ENCODE measurements around the gene DPP8. TPM values are rescaled to one million over a fixed set of nuclear protein-coding genes. Genes with fewer than 3 reads are reported as not detected.

DPP8 gene
- 10 to 100 TPM in 3 of 6 experiments, 1 to 10 TPM in 3; 7.6 to 12.3 (median 10.3) TPM for total RNA-seq
- long read RNA-seq, partial matches to known transcripts, result 0 of 4 reads
- long read RNA-seq, other reads (novel, unspliced or antisense), result 4 of 4 reads

- no peaks in the 10 kb centered on the region for H3K27me3 ChIP-seq
- peak; percentile 94 to 95 (median 94) for DNase-seq
- H3K36me3 ChIP-seq, result no peaks in the 10 kb centered on the region
- peaks cover 0 to 14% (median 6%) of the 10 kb centered on the region in 4 donors for H3K4me1 ChIP-seq
- TF ChIP-seq, protein P1, sequence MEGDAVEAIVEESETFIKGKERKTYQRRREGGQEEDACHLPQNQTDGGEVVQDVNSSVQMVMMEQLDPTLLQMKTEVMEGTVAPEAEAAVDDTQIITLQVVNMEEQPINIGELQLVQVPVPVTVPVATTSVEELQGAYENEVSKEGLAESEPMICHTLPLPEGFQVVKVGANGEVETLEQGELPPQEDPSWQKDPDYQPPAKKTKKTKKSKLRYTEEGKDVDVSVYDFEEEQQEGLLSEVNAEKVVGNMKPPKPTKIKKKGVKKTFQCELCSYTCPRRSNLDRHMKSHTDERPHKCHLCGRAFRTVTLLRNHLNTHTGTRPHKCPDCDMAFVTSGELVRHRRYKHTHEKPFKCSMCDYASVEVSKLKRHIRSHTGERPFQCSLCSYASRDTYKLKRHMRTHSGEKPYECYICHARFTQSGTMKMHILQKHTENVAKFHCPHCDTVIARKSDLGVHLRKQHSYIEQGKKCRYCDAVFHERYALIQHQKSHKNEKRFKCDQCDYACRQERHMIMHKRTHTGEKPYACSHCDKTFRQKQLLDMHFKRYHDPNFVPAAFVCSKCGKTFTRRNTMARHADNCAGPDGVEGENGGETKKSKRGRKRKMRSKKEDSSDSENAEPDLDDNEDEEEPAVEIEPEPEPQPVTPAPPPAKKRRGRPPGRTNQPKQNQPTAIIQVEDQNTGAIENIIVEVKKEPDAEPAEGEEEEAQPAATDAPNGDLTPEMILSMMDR (IDR thresholded peaks at IDR 0.05), result peak; percentile 81 to 97 (median 96)
- peak; percentile 71 for TF ChIP-seq POLR2A (IDR thresholded peaks at IDR 0.05)
- H3K9me3 ChIP-seq, result no peaks in the 10 kb centered on the region
- intact Hi-C loops (cut with DNase I), result no loop called here
- ATAC-seq, result peak; percentile 99
- 0% methylated on average over 46 of the region's 75 CpGs for WGBS (ENCODE audit: insufficient coverage, low coverage, low lambda C conversion rate, missing lambda C conversion rate)
- H3K4me3 ChIP-seq, result peak within 1 kb of the TSS; percentile 99 to 100 (median 100)
- peak within 1 kb of the TSS; percentile 59 to 97 (median 90) for H3K27ac ChIP-seq
These were observed at the start of gene DPP8 for GRCh38 chr15:65516997-65517865. TSS of gene DPP8 (minus strand) at chr15:65517689. CDS start at chr15:65512553, 5,136 bp downstream.

GRCh38 chr15:65561934-65562333 lies 44.4 kb upstream of the DPP8 start:
- 95% methylated on average over 6 of the region's 6 CpGs for WGBS (ENCODE audit: insufficient coverage, low coverage, low lambda C conversion rate, missing lambda C conversion rate)
- TF ChIP-seq, protein P1 (IDR thresholded peaks at IDR 0.05), result no peak
- no peak for TF ChIP-seq POLR2A (IDR thresholded peaks at IDR 0.05)
- H3K9me3 ChIP-seq, result no peaks in the 10 kb centered on the region
- H3K27me3 ChIP-seq, result no peaks in the 10 kb centered on the region
- peaks cover 0 to 37% (median 12%) of the 10 kb centered on the region in 4 donors for H3K36me3 ChIP-seq
- DNase-seq, result no peak
- H3K27ac ChIP-seq, result no peak overlapping the region
- no peak overlapping the region for H3K4me3 ChIP-seq
- ATAC-seq, result no peak
- H3K4me1 ChIP-seq, result no peaks in the 10 kb centered on the region
- intact Hi-C loops (cut with DNase I), result no loop called here

DNA sequence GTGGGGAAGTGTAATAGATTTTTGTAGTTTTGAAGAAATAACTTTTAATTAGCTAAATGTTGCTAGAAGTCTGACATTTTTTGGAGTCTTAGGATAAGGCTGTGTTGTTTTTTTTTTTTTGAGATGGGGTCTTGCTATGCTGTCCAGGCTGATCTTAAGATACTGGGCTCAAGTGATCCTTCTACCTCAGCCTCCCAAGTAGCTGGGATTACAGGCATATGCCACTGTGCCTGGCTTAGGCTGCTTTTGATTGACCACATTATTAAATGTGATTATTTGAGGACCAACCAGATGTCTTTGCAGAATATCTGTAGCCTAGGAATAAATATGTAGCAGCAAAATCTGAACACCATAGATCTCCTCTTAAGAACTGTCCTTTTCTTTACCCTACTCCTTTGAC lies 42.5 kb upstream of the DPP8 start:
- Histone ChIP-seq H3K4me1 (no peaks in the 10 kb centered on the region), H3K4me3 (no peak overlapping the region), H3K9me3 (no peaks in the 10 kb centered on the region), H3K36me3 (peaks cover 0 to 43% (median 12%) of the 10 kb centered on the region in 4 donors), H3K27me3 (no peaks in the 10 kb centered on the region), H3K27ac (no peak overlapping the region)
- TF ChIP-seq POLR2A (IDR thresholded peaks at IDR 0.05), result no peak
- TF ChIP-seq, protein P1 (IDR thresholded peaks at IDR 0.05), result no peak
- DNase-seq (no peak), ATAC-seq (no peak)
- intact Hi-C loops (cut with DNase I), result no loop called here

GRCh38 chr15:65558997-65559760 lies 41.7 kb upstream of the DPP8 start:
- H3K4me1 ChIP-seq, result no peaks in the 10 kb centered on the region
- H3K27ac ChIP-seq, result no peak overlapping the region
- H3K27me3 ChIP-seq, result no peaks in the 10 kb centered on the region
- no peak for TF ChIP-seq POLR2A (IDR thresholded peaks at IDR 0.05)
- TF ChIP-seq, protein P1 (IDR thresholded peaks at IDR 0.05), result no peak
- H3K36me3 ChIP-seq, result peaks cover 0 to 39% (median 12%) of the 10 kb centered on the region in 4 donors
- intact Hi-C loops (cut with DNase I), result no loop called here
- no peak overlapping the region for H3K4me3 ChIP-seq
- H3K9me3 ChIP-seq, result no peaks in the 10 kb centered on the region
- no peak for DNase-seq
- WGBS (ENCODE audit: insufficient coverage, low coverage, low lambda C conversion rate, missing lambda C conversion rate), result 75% methylated on average over 6 of the region's 6 CpGs
- peak in 1 of 4 donors; percentile 39 for ATAC-seq
